Dendritic cell treated with granulocyte-macrophage colony-stimulating factor and Interleukin-4, amounts not matched to agents 40 ng/mL and 50 ng/mL, for 4 days (primary cell): Measurements from ENCODE around the gene STK40.

Experiments
- H3K27ac Mint-ChIP-seq: one replicate; pipeline ENCODE4 v1.8.0; 2022; ENCODE audit warnings: mild to moderate bottlenecking, mixed read lengths
- H3K27me3 Mint-ChIP-seq: one replicate; pipeline ENCODE4 v1.8.0; 2022; ENCODE audit warnings: mild to moderate bottlenecking, mixed read lengths
- H3K36me3 Mint-ChIP-seq: one replicate; pipeline ENCODE4 v1.8.0; 2022; ENCODE audit warnings: low read depth, mixed read lengths
- H3K4me1 Mint-ChIP-seq: one replicate; pipeline ENCODE4 v1.8.0; 2022; ENCODE audit warnings: low read depth, mixed read lengths
- H3K4me3 Mint-ChIP-seq: one replicate; pipeline ENCODE4 v1.8.0; 2022; ENCODE audit warnings: mild to moderate bottlenecking, moderate library complexity, mixed read lengths
- H3K9me3 Mint-ChIP-seq: one replicate; pipeline ENCODE4 v1.8.0; 2022; ENCODE audit warnings: mixed read lengths
- intact Hi-C: fragments of 100-400 bp; cut with micrococcal nuclease; formaldehyde crosslinking; loops from one replicate; pipeline ENCODE4 v1.15.0; 2022

The STK40 gene, protein sequence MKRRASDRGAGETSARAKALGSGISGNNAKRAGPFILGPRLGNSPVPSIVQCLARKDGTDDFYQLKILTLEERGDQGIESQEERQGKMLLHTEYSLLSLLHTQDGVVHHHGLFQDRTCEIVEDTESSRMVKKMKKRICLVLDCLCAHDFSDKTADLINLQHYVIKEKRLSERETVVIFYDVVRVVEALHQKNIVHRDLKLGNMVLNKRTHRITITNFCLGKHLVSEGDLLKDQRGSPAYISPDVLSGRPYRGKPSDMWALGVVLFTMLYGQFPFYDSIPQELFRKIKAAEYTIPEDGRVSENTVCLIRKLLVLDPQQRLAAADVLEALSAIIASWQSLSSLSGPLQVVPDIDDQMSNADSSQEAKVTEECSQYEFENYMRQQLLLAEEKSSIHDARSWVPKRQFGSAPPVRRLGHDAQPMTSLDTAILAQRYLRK

DNA sequence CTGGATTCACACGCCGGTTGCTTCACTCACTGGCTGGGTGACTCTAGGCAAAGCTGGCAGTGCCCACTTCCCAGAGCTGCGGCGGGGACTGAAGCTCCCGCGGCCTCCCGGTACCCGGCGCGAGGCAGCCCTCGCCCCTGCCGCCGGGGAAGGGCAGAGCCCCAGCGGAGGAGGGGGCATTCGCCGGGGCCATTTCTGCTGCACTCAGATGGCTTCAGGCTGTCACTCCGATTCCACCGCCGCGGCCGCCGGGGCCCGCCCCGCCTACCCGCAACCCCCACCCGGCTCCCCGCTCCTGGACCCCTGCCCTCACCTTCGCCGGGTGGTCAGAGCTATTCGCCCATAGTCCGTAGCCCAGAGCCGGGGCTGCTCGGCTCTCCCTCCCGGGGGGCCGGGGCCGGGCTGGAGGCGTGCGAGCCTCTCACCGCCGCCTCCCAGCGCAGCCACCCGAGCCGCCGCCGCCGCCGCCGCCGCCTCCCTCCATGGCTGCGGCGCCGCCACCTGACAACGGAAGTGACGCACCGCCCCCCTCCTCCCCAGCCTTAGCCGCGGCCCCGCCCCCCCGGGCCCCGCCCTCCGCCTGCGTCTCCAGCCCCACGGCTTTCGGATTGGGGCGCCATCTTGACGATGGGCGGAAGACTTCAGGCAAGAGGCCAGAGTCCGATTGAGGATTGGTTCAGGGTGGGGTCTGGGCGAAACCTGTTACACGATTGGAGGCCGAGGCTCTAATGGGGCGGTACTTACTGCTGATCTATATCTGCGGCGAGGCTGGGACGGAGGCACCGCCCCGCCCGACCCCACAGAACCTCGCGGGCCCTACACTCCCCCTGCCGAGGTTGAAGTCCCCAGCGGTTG, at the start of gene STK40:
TSS of gene STK40 (minus strand) at position 515 of the 855 bp plus-strand sequence. CDS start 24,592 bp downstream, outside the sequence.
- peaks cover 52% of the 10 kb centered on the region for H3K36me3 Mint-ChIP-seq
- H3K4me3 Mint-ChIP-seq, result peak within 1 kb of the TSS; percentile 78
- intact Hi-C loops, result loop anchor here (1.0 to 5.0 kb wide), 3 partner anchors 12 to 37 kb away; partner anchors contain the start of gene LSM10
- H3K27ac Mint-ChIP-seq, result peak within 1 kb of the TSS; percentile 100
- no peaks in the 10 kb centered on the region for H3K27me3 Mint-ChIP-seq
- H3K9me3 Mint-ChIP-seq, result no peaks in the 10 kb centered on the region
- H3K4me1 Mint-ChIP-seq, result peaks cover 74% of the 10 kb centered on the region

DNA sequence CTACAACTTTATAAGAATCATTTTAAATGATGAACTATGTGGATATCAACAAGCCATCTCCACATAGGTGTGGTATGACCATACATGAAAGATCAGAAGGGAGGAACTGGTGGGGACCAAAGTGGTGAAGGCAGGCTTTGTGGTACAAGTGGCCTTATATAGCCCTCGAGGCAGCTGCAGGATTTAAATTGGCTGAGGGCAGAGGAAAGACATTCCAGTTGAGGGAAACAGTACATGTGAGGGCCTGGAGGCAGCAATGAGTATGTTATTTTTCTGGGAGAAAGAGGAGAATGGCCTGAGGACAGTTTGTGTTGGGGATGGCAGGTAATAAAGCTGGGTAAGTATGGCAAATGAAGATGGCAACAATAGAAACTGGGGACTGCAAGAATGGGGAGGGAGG, 47.4 kb upstream of the STK40 start:
- H3K9me3 Mint-ChIP-seq, result no peaks in the 10 kb centered on the region
- H3K4me3 Mint-ChIP-seq, result no peak overlapping the region
- no peak overlapping the region for H3K27ac Mint-ChIP-seq
- intact Hi-C loops, result no loop called here
- H3K36me3 Mint-ChIP-seq, result peaks cover 10% of the 10 kb centered on the region
- no peaks in the 10 kb centered on the region for H3K27me3 Mint-ChIP-seq
- H3K4me1 Mint-ChIP-seq, result no peaks in the 10 kb centered on the region

DNA sequence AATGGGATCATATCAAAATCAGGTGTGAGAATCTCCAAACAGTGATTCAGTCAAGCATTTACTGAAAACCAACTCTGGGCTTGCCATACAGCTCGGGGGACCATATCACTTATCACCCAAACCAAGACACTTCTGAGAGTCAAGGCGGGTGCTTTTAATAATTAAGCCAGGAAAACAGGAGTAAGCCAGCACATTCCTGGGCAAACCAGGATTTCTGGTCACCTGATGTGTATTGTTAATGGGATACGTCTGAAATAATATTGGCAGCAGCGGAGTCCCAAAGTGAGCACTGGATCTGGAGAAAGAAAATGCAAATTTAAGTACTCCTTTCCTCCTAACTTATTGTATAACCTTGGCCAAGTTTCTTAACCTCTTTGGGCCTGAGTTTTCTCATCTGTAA, 46.9 kb upstream of the STK40 start:
- H3K9me3 Mint-ChIP-seq, result no peaks in the 10 kb centered on the region
- H3K4me1 Mint-ChIP-seq, result no peaks in the 10 kb centered on the region
- no peak overlapping the region for H3K27ac Mint-ChIP-seq
- intact Hi-C loops, result no loop called here
- no peaks in the 10 kb centered on the region for H3K27me3 Mint-ChIP-seq
- H3K4me3 Mint-ChIP-seq, result no peak overlapping the region
- peaks cover 10% of the 10 kb centered on the region for H3K36me3 Mint-ChIP-seq

DNA sequence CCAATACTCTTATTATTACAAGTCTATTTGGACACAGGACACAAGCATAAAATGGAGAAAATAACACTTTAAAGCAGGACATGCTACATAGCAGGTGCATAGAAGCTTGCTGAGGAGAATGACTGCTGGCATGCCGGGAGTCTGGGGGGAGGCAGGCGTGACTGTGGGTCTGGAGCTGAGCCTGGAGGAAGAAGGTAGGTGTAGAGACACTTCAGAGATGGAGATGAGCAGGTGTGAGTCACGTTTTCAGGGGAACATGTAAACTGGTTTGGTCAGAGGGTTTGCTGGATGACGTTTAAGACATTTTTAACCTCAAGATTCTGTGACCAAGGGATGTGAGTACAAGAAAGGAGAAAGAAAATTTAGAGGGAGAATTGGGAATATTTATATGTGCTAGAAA, 40.1 kb upstream of the STK40 start:
- Mint-ChIP-seq H3K4me3 (no peak overlapping the region), H3K4me1 (peaks cover 5% of the 10 kb centered on the region), H3K27ac (no peak overlapping the region), H3K36me3 (peaks cover 9% of the 10 kb centered on the region), H3K9me3 (no peaks in the 10 kb centered on the region), H3K27me3 (no peaks in the 10 kb centered on the region)
- intact Hi-C loops, result no loop called here

DNA sequence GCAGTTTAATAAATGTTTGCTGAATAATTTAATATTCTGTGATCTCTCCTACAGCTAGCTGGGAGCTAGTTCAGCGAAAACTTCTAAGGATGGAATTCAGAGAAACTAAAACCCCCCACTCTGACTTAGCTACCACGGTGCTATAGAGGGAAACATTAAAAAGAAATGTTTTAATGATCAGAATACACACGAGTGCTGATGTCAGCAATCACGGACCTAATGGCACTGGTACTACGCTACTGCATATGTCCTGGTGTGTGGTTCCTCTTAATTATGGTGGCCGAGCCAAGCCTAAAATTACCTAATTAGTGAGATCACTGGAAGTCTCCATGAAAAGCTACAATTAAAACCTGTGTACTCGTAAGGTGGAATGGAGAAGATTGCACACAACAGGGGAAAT, 35.9 kb upstream of the STK40 start:
- no peaks in the 10 kb centered on the region for H3K27me3 Mint-ChIP-seq
- peaks cover 9% of the 10 kb centered on the region for H3K4me1 Mint-ChIP-seq
- no peaks in the 10 kb centered on the region for H3K9me3 Mint-ChIP-seq
- H3K27ac Mint-ChIP-seq, result no peak overlapping the region
- no peak overlapping the region for H3K4me3 Mint-ChIP-seq
- peaks cover 11% of the 10 kb centered on the region for H3K36me3 Mint-ChIP-seq
- intact Hi-C loops, result loop anchor here (2.0 to 5.0 kb wide), 2 partner anchors 34 to 53 kb away; partner anchors contain the start of gene STK40

DNA sequence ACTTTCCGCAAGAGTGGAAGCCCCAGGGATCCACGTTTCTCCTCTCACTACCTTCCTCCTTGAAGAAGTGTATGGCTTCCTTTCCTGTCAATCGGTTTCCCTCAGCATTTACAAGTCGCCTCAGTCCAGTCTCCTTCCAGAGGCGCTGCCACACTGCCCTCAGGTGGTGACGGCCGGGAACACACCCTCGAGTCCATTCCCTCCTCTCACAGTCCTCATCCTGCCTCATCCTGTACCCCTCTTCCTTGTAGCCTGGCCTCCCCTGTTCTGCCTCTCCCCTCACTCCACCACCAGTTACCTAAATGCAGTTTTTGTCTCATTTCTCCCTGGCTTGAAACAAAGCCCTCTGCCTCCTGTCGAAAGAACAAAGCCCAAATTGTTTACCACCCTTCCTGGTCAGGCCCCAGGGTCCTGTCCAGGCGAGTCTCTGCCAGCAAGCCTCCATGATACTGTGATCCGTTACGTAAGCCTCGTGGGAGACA, 35.2 kb upstream of the STK40 start:
- Mint-ChIP-seq H3K27me3 (no peaks in the 10 kb centered on the region), H3K9me3 (no peaks in the 10 kb centered on the region), H3K4me1 (peaks cover 9% of the 10 kb centered on the region), H3K36me3 (peaks cover 17% of the 10 kb centered on the region), H3K27ac (peak overlapping the region; percentile 30), H3K4me3 (no peak overlapping the region)
- intact Hi-C loops, result loop anchor here (1.0 to 5.0 kb wide), 3 partner anchors 34 to 78 kb away; partner anchors contain the start of gene STK40

DNA sequence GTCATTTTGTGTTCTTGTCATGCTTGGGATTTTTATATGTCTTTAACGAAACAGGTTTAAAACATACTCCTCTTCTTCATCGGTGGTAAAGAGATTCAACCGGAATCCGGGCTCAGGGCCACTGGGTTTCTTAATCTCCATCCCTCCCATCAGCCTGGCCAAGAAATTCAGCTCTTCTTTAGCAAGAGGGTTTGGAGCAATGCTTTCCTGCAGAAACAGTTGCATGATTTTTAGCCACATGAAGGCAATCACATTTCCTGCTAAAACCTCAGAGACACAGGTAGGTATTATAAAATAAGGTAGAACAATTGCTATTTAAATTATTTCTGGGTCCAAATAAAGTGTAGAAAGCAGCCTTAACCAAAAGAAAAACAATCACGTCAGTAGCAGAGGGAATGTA, 34.7 kb upstream of the STK40 start:
- no peak overlapping the region for H3K4me3 Mint-ChIP-seq
- intact Hi-C loops, result loop anchor here (1.0 to 5.0 kb wide), 3 partner anchors 33 to 77 kb away; partner anchors contain the start of gene STK40
- H3K36me3 Mint-ChIP-seq, result peaks cover 20% of the 10 kb centered on the region
- H3K27me3 Mint-ChIP-seq, result no peaks in the 10 kb centered on the region
- H3K27ac Mint-ChIP-seq, result no peak overlapping the region
- H3K4me1 Mint-ChIP-seq, result peaks cover 9% of the 10 kb centered on the region
- no peaks in the 10 kb centered on the region for H3K9me3 Mint-ChIP-seq

DNA sequence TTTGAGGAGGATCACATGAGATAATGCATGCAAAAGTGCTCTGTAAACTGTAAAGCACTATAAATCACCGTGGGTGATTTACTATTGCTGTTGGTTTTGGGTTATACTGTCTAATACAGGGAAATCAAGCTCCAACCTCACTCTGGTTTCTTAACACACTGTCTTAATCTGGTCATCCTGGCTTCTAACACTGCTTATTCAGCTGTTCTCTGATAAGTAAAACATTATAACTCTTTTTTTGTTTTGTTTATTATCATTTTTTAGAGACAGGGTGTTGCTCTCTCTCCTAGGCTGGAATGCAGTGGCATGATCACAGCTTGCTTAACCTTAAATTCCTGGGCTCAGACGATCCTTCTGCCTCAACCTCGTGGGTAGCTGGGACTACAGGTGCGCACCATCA, 33.8 kb upstream of the STK40 start:
- peaks cover 23% of the 10 kb centered on the region for H3K36me3 Mint-ChIP-seq
- H3K27ac Mint-ChIP-seq, result no peak overlapping the region
- intact Hi-C loops, result no loop called here
- H3K4me1 Mint-ChIP-seq, result peaks cover 9% of the 10 kb centered on the region
- H3K27me3 Mint-ChIP-seq, result no peaks in the 10 kb centered on the region
- no peaks in the 10 kb centered on the region for H3K9me3 Mint-ChIP-seq
- H3K4me3 Mint-ChIP-seq, result no peak overlapping the region

DNA sequence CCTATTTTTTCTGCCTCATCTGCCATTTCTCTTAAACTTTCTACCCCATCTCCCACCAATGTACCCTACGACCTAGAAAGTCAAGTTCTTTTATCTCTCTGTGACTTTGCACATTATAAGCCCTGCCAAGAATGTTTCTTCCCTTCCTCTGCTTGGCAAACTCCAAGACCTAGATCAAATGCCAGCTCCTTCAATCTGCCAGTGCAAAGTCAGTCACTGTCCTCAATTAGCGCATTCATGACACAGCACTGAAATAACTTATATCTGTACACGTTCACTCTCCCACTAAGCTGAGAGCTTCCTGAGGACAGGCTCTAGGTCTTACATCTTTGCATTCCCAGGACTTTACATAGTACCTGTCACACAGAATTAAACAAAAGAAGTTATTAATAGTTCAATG, 33.4 kb upstream of the STK40 start:
- Mint-ChIP-seq H3K27ac (no peak overlapping the region), H3K4me1 (peaks cover 9% of the 10 kb centered on the region), H3K4me3 (no peak overlapping the region), H3K27me3 (no peaks in the 10 kb centered on the region), H3K36me3 (peaks cover 26% of the 10 kb centered on the region), H3K9me3 (no peaks in the 10 kb centered on the region)
- intact Hi-C loops, result no loop called here

DNA sequence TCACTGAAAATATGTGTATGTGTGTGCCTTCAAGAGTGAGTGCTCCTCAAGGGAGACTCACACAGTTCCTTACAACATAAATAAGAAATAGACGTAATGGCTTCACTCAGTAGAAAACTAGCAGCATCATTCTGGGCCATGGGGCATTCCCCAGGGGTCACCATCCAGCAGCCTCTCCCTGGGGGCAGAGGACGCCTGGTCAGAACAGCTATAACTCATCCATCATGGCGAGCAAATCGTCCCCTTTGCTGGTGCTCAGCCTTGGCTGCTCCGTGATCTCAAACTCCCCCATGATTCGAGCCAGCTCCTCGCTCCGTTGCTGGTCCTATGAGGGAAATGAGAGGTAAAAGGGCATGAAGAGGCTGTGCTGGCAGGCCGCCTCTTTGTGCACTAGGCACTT, 32.2 kb upstream of the STK40 start:
- no peaks in the 10 kb centered on the region for H3K27me3 Mint-ChIP-seq
- peaks cover 26% of the 10 kb centered on the region for H3K36me3 Mint-ChIP-seq
- H3K4me3 Mint-ChIP-seq, result no peak overlapping the region
- no peaks in the 10 kb centered on the region for H3K9me3 Mint-ChIP-seq
- peak overlapping the region; percentile 7 for H3K27ac Mint-ChIP-seq
- intact Hi-C loops, result no loop called here
- H3K4me1 Mint-ChIP-seq, result peaks cover 9% of the 10 kb centered on the region

DNA sequence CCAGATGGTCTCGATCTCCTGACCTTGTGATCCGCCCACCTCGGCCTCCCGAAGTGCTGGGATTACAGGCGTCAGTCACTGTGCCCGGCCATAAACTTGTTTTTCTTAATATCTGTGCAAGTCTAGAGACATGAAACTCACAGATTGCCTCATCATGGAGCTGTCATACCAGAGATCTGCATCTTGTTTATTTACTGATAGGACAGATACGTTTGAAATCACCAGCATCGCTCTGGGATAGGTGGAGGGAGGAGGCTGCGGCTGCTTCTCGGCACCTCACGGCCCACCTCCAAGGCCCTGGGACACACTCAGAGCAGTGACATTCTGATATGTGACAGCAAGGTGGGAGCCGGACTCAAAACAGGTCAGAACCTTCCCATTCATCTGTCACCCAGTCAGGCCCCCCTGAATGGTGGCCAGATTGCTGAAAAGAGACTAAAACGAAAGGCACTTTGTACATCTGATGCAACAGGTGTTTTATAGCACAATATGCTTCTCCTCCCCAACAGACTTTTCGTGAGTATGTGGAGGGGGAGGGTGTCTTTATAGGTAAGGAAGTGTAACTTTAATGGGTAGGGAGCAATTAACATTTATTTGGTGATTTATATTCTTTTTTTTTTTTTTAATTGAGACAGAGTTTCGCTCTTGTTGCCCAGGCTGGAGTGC, 30.1 kb upstream of the STK40 start:
- H3K4me1 Mint-ChIP-seq, result peaks cover 22% of the 10 kb centered on the region
- intact Hi-C loops, result no loop called here
- H3K9me3 Mint-ChIP-seq, result peaks cover 8% of the 10 kb centered on the region
- no peak overlapping the region for H3K4me3 Mint-ChIP-seq
- no peak overlapping the region for H3K27ac Mint-ChIP-seq
- H3K36me3 Mint-ChIP-seq, result peaks cover 26% of the 10 kb centered on the region
- H3K27me3 Mint-ChIP-seq, result no peaks in the 10 kb centered on the region

DNA sequence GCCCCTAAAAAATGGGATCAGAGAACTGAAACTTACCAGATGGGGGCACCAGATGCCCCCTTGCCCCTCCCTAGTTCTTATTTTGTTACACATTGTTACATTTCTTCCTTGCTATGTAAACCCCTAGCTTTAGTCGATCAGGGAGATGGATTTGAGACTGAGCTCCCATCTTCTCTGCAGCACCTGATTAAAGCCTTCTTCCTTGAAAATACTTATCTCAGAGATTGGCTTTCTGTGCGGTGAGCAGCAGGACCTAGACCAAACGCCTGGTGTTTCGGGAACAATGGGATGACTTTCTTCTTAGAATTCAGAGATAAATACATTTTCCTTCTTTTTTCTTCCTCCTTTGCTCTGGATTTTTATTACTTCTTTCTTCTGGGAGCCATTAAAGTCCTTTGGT, 28.7 kb upstream of the STK40 start:
- no peak overlapping the region for H3K4me3 Mint-ChIP-seq
- no peak overlapping the region for H3K27ac Mint-ChIP-seq
- H3K9me3 Mint-ChIP-seq, result peaks cover 8% of the 10 kb centered on the region
- peaks cover 18% of the 10 kb centered on the region for H3K4me1 Mint-ChIP-seq
- intact Hi-C loops, result no loop called here
- no peaks in the 10 kb centered on the region for H3K27me3 Mint-ChIP-seq
- H3K36me3 Mint-ChIP-seq, result peaks cover 36% of the 10 kb centered on the region

DNA sequence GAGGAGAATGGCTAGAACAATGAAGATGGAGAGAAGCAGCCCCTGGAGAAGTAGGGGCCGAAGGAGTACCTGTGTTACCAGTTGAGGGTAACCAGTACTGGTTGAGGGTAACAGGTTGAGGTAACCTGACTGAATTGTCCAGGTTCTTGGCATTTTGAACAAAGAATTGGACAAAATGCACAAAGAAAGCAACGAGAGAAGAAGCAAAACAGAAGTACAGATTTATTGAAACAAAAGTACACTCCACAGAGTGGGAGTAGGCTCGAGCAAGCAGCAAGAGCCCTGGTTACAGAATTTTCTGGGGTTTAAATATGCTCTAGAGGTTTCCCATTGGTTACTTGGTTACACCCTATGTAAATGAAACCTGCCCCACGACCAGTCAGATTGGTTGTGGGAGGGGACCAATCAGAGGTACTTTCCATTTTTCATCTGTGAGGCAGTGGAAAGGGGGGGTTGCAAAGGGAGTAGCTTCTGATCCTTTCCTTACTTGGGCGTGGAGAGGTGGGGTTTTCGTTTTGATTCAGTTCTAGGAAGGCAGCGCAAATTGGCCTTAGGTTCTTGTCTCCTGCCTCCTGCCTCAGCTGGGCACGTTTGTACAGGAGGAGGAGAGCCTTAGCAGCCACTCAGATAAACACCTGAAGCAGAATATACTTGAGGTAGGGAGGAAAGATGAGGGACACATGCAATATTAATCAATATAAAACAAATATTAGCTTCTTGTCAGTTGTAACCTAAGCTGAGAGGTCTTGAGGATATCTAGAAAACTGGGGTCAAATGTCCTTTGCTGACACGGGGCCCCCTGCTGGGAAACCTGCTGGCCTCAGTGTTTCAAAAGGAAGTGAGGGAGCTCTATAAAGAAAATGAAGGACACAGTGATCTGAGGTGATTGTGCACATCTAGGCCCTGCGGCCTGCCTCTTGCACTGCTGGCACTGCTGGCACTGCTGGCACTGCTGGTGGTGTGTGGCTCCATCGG, 26.2 kb upstream of the STK40 start:
- Mint-ChIP-seq H3K9me3 (peaks cover 8% of the 10 kb centered on the region), H3K27me3 (no peaks in the 10 kb centered on the region), H3K4me1 (peaks cover 18% of the 10 kb centered on the region), H3K27ac (peak overlapping the region; percentile 60), H3K4me3 (no peak overlapping the region), H3K36me3 (peaks cover 61% of the 10 kb centered on the region)
- intact Hi-C loops, result no loop called here
